ENCODE results near the gene ARHGEF7. TPM values are rescaled to one million over a fixed set of nuclear protein-coding genes. Genes with fewer than 3 reads are reported as not detected.
A peak's percentile ranks its signal among the peaks of the same experiment; 100 is the strongest.

ARHGEF7 gene
- total RNA-seq, 1 donor from 2014 or later = 63.2 TPM

DNA sequence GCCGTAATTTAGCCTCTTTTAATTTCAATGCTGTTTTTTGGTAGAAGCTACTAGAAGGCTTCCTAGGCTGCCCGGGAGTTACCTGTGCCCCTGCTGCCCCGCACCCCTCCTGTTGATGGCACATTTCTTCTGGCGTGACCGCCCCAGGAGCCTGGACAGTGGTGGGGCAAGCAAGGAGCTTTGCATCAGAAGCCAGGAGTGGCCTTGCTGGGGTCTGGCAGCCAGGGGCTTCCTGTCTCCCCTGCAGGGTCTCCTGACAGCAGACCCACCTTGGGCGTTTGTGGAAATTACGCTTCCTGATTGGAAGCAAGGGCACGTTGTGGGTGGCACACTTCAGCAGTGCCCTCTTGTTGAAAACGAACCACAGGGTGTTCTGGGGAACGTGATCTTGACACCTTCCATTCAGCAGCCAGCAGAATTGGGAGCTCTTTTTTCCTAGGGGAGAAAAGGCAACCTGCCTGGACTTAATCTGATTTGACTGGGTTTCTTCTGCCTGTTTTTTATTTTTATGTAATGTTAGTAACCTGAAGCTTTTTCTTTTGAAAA lies 115.3 kb downstream of the ARHGEF7 start:
- Histone ChIP-seq H3K4me3 (no peak overlapping the region), H3K36me3 (peaks cover 42% of the 10 kb centered on the region), H3K9me3 (no peaks in the 10 kb centered on the region), H3K27ac (no peak overlapping the region), H3K4me1 (peaks cover 8% of the 10 kb centered on the region), H3K27me3 (no peaks in the 10 kb centered on the region)
- intact Hi-C loops (cut with DNase I) = no loop called here
- TF ChIP-seq, protein P1, sequence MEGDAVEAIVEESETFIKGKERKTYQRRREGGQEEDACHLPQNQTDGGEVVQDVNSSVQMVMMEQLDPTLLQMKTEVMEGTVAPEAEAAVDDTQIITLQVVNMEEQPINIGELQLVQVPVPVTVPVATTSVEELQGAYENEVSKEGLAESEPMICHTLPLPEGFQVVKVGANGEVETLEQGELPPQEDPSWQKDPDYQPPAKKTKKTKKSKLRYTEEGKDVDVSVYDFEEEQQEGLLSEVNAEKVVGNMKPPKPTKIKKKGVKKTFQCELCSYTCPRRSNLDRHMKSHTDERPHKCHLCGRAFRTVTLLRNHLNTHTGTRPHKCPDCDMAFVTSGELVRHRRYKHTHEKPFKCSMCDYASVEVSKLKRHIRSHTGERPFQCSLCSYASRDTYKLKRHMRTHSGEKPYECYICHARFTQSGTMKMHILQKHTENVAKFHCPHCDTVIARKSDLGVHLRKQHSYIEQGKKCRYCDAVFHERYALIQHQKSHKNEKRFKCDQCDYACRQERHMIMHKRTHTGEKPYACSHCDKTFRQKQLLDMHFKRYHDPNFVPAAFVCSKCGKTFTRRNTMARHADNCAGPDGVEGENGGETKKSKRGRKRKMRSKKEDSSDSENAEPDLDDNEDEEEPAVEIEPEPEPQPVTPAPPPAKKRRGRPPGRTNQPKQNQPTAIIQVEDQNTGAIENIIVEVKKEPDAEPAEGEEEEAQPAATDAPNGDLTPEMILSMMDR (IDR thresholded peaks at IDR 0.05) = no peak
- DNase-seq = no peak
- ATAC-seq = no peak

DNA sequence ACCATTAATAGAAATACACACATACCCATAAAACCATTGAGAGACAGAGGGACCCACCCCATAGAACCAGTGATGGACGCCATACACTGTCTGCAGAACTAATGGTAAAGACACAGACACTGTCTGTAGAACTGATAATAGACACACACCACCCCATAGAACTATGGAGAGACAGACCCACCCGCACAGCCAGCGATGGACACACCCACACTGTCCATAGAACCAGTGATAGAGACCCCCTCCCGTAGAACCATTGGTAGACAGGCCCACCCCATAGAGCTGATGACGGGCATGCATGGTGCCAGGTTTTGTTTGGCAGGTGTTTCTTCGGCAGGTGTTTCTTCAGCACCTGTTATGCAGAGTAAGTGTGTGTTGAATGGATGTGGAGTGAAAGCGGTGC lies 117.1 kb downstream of the ARHGEF7 start:
- H3K4me3 ChIP-seq = no peak overlapping the region
- H3K4me1 ChIP-seq = no peaks in the 10 kb centered on the region
- H3K27ac ChIP-seq = no peak overlapping the region

DNA sequence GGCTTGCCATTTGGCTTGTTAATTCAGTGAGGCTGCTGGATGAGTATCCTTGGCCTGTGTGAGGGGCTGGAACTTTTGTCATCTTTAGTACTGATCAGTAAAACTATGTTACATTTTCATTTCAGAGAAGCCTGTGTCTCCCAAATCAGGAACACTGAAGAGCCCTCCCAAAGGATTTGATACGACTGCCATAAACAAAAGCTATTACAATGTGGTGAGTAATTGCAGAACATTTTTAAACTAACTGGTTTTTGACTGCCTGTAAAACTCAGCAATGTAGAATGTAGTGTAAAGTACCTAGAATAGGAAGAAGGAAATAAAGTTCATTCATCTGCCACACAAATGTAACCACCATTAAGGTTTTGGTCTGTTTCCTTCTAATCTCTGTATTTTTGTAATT lies 118.0 kb downstream of the ARHGEF7 start:
- TF ChIP-seq, protein P1 (IDR thresholded peaks at IDR 0.05) = no peak
- Histone ChIP-seq H3K9me3 (no peaks in the 10 kb centered on the region), H3K27me3 (no peaks in the 10 kb centered on the region), H3K4me1 (no peaks in the 10 kb centered on the region), H3K36me3 (peaks cover 40% of the 10 kb centered on the region), H3K27ac (no peak overlapping the region), H3K4me3 (no peak overlapping the region)
- intact Hi-C loops (cut with DNase I) = no loop called here
- DNase-seq = no peak
- no peak for ATAC-seq

More for the DNA sequence above, 117.1 kb downstream of the ARHGEF7 start:
- no peaks in the 10 kb centered on the region for H3K27me3 ChIP-seq
- H3K36me3 ChIP-seq = peaks cover 44% of the 10 kb centered on the region
- H3K9me3 ChIP-seq = no peaks in the 10 kb centered on the region
- peak; percentile 19 for ATAC-seq
- intact Hi-C loops (cut with DNase I) = no loop called here
- no peak for DNase-seq
- TF ChIP-seq, protein P1 (IDR thresholded peaks at IDR 0.05) = no peak

DNA sequence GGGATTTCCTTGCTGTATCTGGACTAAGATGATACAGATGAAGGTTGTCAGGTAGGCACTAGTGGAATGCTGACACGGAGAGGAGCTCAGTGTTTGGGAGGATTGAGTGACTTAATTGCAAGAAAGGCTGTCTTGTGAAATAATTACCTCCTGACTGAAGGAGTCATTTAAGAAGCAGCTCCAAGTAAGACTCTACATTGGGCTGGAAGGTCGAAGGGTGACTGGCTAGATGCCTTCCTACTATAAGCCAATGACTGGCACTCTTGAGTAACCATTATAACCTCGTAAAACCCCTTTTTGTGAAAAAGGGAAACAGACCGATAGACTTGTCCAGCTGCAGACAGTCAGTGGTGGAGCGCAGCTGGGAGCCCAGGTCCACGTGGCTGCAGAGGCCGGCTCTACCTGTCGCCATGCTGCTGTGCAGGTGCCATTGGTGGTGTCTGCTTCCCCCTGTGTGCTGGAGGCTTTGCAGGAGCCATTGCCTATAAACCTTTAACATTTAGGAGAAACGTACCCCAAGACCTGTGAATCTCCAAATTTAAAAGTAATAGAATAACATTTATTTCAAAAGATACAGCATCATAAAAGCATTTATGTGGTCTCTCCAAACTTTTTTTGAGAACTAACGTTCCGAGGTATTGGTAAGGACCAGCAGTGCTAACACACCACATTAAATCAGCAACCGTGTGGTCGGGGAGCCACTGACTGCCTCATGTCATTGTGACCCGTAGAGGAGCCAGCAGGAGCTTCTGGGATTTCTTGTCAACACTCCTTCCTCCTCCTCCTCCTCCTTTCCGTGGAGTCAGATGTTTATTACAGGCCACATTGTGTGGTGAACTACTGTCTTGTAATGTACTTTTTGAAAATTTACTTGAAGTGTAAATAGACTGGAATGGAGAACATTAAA lies 124.9 kb downstream of the ARHGEF7 start:
- Histone ChIP-seq H3K27me3 (no peaks in the 10 kb centered on the region), H3K4me1 (no peaks in the 10 kb centered on the region), H3K4me3 (no peak overlapping the region), H3K27ac (no peak overlapping the region), H3K36me3 (peaks cover 42% of the 10 kb centered on the region), H3K9me3 (no peaks in the 10 kb centered on the region)
- TF ChIP-seq, protein P1 (IDR thresholded peaks at IDR 0.05) = no peak
- intact Hi-C loops (cut with DNase I) = no loop called here
- no peak for DNase-seq
- no peak for ATAC-seq

DNA sequence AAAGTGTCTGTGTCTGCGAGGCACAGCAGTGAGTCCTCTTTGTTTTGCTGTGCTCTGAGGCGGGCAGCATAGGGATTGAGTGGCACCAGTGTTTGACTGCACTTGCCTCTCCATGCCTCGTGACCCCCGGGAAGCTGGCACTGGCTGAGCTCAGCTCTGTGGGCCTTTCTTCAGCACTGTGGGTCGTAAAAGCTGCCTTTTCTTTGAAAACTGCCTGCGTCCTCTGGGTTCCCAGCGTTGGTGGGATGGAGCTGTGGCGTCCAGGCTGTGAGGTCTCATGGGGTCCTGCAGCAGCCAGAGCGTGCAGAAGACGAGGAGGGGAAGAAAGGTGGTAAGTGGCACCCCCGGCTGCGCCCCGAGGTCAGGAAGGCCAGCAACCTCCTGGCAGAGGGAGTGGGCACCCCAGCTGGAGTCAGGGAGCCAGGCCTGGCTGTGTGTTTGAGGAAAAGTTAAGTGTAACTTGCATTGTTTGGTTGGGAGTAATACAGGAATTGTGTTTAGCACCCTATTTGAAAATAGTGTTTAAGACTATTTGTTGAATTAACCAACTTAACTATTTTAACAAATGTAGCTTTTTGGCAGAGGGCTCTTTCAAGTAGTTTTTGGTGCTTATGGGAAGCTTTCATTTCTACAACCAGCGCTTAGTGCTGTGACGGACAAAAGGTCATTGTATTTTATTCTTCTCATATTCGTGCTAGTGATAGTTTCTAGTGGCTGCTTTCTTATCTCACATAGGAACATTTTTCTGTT lies 126.1 kb downstream of the ARHGEF7 start:
- no peaks in the 10 kb centered on the region for H3K9me3 ChIP-seq
- DNase-seq (no peak), ATAC-seq (no peak)
- no peaks in the 10 kb centered on the region for H3K27me3 ChIP-seq
- no peaks in the 10 kb centered on the region for H3K4me1 ChIP-seq
- TF ChIP-seq, protein P1 (IDR thresholded peaks at IDR 0.05) = no peak
- intact Hi-C loops (cut with DNase I) = no loop called here
- peaks cover 46% of the 10 kb centered on the region for H3K36me3 ChIP-seq
- H3K27ac ChIP-seq = no peak overlapping the region
- H3K4me3 ChIP-seq = no peak overlapping the region
